Measurements from ENCODE around the gene MTSS2. TPM values are rescaled to one million over a fixed set of nuclear protein-coding genes. Genes with fewer than 3 reads are reported as not detected.

The MTSS2 gene
- total RNA-seq, 1 donor from 2014 or later: 92.2 TPM

- Mint-ChIP-seq H3K9me3 (no peaks in the 10 kb centered on the region), H3K36me3 (no peaks in the 10 kb centered on the region), H3K4me3 (no peak overlapping the region), H3K27me3 (no peaks in the 10 kb centered on the region), H3K27ac (peak overlapping the region; percentile 85), H3K4me1 (ENCODE audit: unreplicated experiment) (peaks cover 15% of the 10 kb centered on the region)
- no peak for DNase-seq (ENCODE audit: extremely low spot score, unreplicated experiment)
- TF ChIP-seq, protein P1, sequence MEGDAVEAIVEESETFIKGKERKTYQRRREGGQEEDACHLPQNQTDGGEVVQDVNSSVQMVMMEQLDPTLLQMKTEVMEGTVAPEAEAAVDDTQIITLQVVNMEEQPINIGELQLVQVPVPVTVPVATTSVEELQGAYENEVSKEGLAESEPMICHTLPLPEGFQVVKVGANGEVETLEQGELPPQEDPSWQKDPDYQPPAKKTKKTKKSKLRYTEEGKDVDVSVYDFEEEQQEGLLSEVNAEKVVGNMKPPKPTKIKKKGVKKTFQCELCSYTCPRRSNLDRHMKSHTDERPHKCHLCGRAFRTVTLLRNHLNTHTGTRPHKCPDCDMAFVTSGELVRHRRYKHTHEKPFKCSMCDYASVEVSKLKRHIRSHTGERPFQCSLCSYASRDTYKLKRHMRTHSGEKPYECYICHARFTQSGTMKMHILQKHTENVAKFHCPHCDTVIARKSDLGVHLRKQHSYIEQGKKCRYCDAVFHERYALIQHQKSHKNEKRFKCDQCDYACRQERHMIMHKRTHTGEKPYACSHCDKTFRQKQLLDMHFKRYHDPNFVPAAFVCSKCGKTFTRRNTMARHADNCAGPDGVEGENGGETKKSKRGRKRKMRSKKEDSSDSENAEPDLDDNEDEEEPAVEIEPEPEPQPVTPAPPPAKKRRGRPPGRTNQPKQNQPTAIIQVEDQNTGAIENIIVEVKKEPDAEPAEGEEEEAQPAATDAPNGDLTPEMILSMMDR (conservative IDR thresholded peaks at IDR 0.05): no peak
These were observed 15.2 kb upstream of the MTSS2 start for GRCh38 chr16:70701036-70701435.

DNA sequence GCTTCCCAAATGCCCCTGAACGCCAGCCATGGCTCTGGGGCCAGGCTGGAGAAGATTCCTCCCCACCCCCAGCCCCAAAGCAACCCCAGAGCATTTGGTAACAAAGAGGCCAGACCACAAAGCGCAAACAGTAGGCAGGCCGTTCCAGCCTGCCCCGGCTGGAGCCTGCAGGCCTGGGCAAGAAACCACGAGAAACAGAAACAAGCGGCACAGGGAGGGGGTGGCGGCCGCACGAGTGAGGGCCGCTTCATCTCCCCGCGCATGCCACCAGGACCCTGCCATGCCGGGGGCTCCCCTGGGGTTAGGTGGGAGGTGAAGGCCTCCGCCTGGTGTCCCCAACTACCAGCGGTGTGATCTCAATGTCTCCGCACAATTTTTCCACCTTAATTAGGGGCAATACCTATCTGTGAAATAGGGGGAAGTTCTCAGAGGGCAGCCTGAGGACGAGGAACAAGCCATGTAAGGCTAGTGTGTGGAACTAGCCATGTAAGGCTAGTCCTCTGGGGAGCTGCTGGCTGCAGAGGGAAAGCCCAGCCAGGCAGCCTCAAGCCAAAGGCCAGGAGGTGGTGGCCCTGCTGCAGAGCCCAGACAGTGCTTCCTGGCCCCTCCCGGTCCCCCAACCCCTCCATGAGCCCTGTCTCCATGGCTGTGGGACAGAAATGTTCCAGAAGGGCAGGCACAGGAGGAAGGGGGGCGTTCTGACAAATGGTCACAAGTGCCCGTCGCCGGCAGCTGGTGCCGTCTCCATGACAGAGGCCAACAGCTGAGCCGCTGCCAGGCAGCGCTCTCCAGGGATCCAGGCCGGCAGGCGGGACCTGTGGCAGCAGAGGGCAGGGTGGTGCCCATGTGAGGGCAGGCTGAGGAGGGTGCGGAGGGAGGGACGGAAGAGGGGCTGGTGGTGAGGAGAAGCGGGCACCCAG, 14.5 kb upstream of the MTSS2 start:
- H3K27me3 Mint-ChIP-seq: no peaks in the 10 kb centered on the region
- H3K9me3 Mint-ChIP-seq: no peaks in the 10 kb centered on the region
- no peaks in the 10 kb centered on the region for H3K36me3 Mint-ChIP-seq
- peaks cover 20% of the 10 kb centered on the region for H3K4me1 Mint-ChIP-seq (ENCODE audit: unreplicated experiment)
- DNase-seq (ENCODE audit: extremely low spot score, unreplicated experiment): no peak
- no peak overlapping the region for H3K4me3 Mint-ChIP-seq
- TF ChIP-seq, protein P1 (conservative IDR thresholded peaks at IDR 0.05): no peak
- peak overlapping the region; percentile 85 for H3K27ac Mint-ChIP-seq

DNA sequence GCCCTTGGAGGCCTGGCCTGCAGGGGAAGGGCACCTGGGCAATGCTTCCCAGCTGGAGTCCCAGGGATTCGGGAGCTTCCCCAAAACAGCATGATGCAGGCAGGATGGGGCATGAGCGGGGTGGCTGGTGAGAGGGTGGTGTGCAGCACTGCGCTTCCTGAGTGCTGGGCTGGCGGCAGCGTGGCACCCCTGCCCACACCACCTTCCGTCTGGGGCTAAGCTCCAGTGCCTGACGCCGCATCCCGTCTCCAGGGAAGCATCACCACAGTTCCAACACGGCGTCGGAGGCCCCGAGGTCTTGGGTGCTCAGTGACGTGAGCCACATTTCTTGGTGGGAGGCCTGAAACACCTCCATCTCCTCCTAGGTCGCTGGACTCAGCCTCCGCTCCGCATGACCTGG, 13.8 kb upstream of the MTSS2 start:
- TF ChIP-seq, protein P1 (conservative IDR thresholded peaks at IDR 0.05): no peak
- DNase-seq (ENCODE audit: extremely low spot score, unreplicated experiment): no peak
- no peaks in the 10 kb centered on the region for H3K9me3 Mint-ChIP-seq
- no peaks in the 10 kb centered on the region for H3K36me3 Mint-ChIP-seq
- H3K27me3 Mint-ChIP-seq: no peaks in the 10 kb centered on the region
- H3K4me1 Mint-ChIP-seq (ENCODE audit: unreplicated experiment): peaks cover 23% of the 10 kb centered on the region
- no peak overlapping the region for H3K4me3 Mint-ChIP-seq
- peak overlapping the region; percentile 69 for H3K27ac Mint-ChIP-seq

- H3K9me3 Mint-ChIP-seq: no peaks in the 10 kb centered on the region
- TF ChIP-seq, protein P1 (conservative IDR thresholded peaks at IDR 0.05): no peak
- no peak for DNase-seq (ENCODE audit: extremely low spot score, unreplicated experiment)
- peak overlapping the region; percentile 69 for H3K27ac Mint-ChIP-seq
- H3K4me1 Mint-ChIP-seq (ENCODE audit: unreplicated experiment): peaks cover 27% of the 10 kb centered on the region
- H3K27me3 Mint-ChIP-seq: no peaks in the 10 kb centered on the region
- no peak overlapping the region for H3K4me3 Mint-ChIP-seq
- H3K36me3 Mint-ChIP-seq: no peaks in the 10 kb centered on the region
These were observed 13.0 kb upstream of the MTSS2 start for GRCh38 chr16:70698901-70699300.

GRCh38 chr16:70697594-70698170, 11.8 kb upstream of the MTSS2 start:
- no peaks in the 10 kb centered on the region for H3K9me3 Mint-ChIP-seq
- H3K27me3 Mint-ChIP-seq: no peaks in the 10 kb centered on the region
- H3K27ac Mint-ChIP-seq: peak overlapping the region; percentile 98
- TF ChIP-seq, protein P1 (conservative IDR thresholded peaks at IDR 0.05): no peak
- no peak for DNase-seq (ENCODE audit: extremely low spot score, unreplicated experiment)
- H3K36me3 Mint-ChIP-seq: no peaks in the 10 kb centered on the region
- no peak overlapping the region for H3K4me3 Mint-ChIP-seq
- H3K4me1 Mint-ChIP-seq (ENCODE audit: unreplicated experiment): peaks cover 26% of the 10 kb centered on the region
